NCI-H2107 treated with DMSO at 0.1 percent for 48 hours (cell line): ENCODE measurements around the gene SIRPA.
A peak's percentile ranks its signal among the peaks of the same experiment; 100 is the strongest.

Source experiments
- DNase-seq: peaks from one replicate; lab custom pipeline; 2025; ENCODE audit not compliant: unreplicated experiment; lab: John Stamatoyannopoulos, UW

Gene SIRPA

GRCh38 chr20:1946762-1947534 lies 51.7 kb downstream of the SIRPA start:
- peak; percentile 32 for DNase-seq

- DNase-seq: no peak
Observed at GRCh38 chr20:1947535-1947846, 52.3 kb downstream of the SIRPA start.

GRCh38 chr20:1949347-1950100 lies 54.3 kb downstream of the SIRPA start:
- no peak for DNase-seq

GRCh38 chr20:1950836-1951235 lies 55.6 kb downstream of the SIRPA start:
- DNase-seq: no peak

GRCh38 chr20:1951436-1952115 lies 56.4 kb downstream of the SIRPA start:
- DNase-seq: no peak

- peak; percentile 68 for DNase-seq
Observed at GRCh38 chr20:1952737-1953530, 57.7 kb downstream of the SIRPA start.

GRCh38 chr20:1953621-1954020 lies 58.4 kb downstream of the SIRPA start:
- DNase-seq: no peak

- DNase-seq: no peak
Observed at GRCh38 chr20:1955217-1955616, 60.0 kb downstream of the SIRPA start.

- DNase-seq: no peak
Observed at GRCh38 chr20:1958426-1958825, 63.2 kb downstream of the SIRPA start.

GRCh38 chr20:1959156-1959555 lies 63.9 kb downstream of the SIRPA start:
- no peak for DNase-seq

GRCh38 chr20:1961374-1961773 lies 66.2 kb downstream of the SIRPA start:
- no peak for DNase-seq

GRCh38 chr20:1964061-1964460 lies 68.9 kb downstream of the SIRPA start:
- no peak for DNase-seq

GRCh38 chr20:1964659-1965405 lies 69.6 kb downstream of the SIRPA start:
- DNase-seq: no peak

GRCh38 chr20:1965520-1966351 lies 70.5 kb downstream of the SIRPA start:
- DNase-seq: peak; percentile 20

GRCh38 chr20:1968964-1969363 lies 73.8 kb downstream of the SIRPA start:
- no peak for DNase-seq

- no peak for DNase-seq
Observed at GRCh38 chr20:1971893-1972586, 76.8 kb downstream of the SIRPA start.

GRCh38 chr20:1973601-1974440 lies 78.6 kb downstream of the SIRPA start:
- no peak for DNase-seq

- no peak for DNase-seq
Observed at GRCh38 chr20:1975291-1975690, 80.1 kb downstream of the SIRPA start.
